Measurements from ENCODE around the gene FAF2.
"Not testable (repeated sequence)": the region's sequence is repeated elsewhere in the genome, so short reads cannot be mapped to it uniquely, and the experiment has no call there.

GRCh38 chr5:176487160-176487559 lies 39.0 kb downstream of the FAF2 start:
- TF ChIP-seq CTCF, POLR2A (IDR thresholded peaks at IDR 0.05): not testable (repeated sequence)
